ENCODE measurements around the gene CCDC51. TPM values are rescaled to one million over a fixed set of nuclear protein-coding genes. Genes with fewer than 3 reads are reported as not detected.
A peak's percentile ranks its signal among the peaks of the same experiment; 100 is the strongest.

Gene CCDC51
- total and polyA plus RNA-seq, 9 of the 15 experiments (the other 6 are each of a cell fraction or from before 2014, with no cell fraction given) = 6.5 to 18.6 (median 15.7) TPM

DNA sequence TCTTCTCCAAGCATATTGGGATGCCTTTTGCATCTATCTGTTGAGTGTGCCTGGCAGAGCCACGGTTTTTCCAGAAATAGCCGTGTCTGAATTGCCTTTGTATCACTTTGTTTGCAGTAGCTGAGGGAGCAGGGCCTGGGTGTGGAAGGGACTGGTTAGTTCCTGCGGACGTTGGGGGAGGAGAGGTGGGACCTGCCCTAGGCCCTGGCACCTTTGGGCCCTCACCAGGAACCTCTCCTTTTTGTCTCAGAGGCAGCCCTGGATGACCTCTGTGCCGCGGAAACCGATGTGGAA lies 25.3 kb upstream of the CCDC51 start:
- in situ Hi-C loops (cut with MboI) (loop anchor here (5.0 kb wide), 1 partner anchor 92 kb away; the partner anchor contains the start of gene PFKFB4), intact Hi-C loops (cut with micrococcal nuclease) (loop anchor here (1.0 kb wide), 2 partner anchors 42 to 90 kb away; no protein-coding TSS in a partner anchor)
- no peak overlapping the region for H2AFZ ChIP-seq (ENCODE audit: low read depth, low read length)
- no peaks in the 10 kb centered on the region for H3K9me1 ChIP-seq (ENCODE audit: control insufficient read depth, insufficient read depth, low read length)
- DNase-seq (ENCODE audit: extremely low read depth in 1 of 4, low spot score in 3 of 4) (no peak), FAIRE-seq (no peak), ATAC-seq (no peak)
- no peaks in the 10 kb centered on the region; the same call in 1 of the 2 replicates for H4K20me1 ChIP-seq (replicated peaks; ENCODE audit: control insufficient read depth, insufficient read depth, low read length)
- TF ChIP-seq ZNF24 (IDR thresholded peaks at IDR 0.05) (no peak), CHAMP1 (IDR thresholded peaks at IDR 0.05) (no peak), ZNF717 (CRISPR knock-in tag; IDR thresholded peaks at IDR 0.05) (no peak), ZNF174 (CRISPR knock-in tag; IDR thresholded peaks at IDR 0.05) (no peak), TBP (optimal IDR thresholded peaks at IDR 0.05; ENCODE audit: low read depth, low read length) (peak; percentile 1), NR0B1 (IDR thresholded peaks at IDR 0.05; ENCODE audit: partially characterized antibody) (no peak), L3MBTL2 (IDR thresholded peaks at IDR 0.05) (no peak)
- TF ChIP-seq, protein P1, sequence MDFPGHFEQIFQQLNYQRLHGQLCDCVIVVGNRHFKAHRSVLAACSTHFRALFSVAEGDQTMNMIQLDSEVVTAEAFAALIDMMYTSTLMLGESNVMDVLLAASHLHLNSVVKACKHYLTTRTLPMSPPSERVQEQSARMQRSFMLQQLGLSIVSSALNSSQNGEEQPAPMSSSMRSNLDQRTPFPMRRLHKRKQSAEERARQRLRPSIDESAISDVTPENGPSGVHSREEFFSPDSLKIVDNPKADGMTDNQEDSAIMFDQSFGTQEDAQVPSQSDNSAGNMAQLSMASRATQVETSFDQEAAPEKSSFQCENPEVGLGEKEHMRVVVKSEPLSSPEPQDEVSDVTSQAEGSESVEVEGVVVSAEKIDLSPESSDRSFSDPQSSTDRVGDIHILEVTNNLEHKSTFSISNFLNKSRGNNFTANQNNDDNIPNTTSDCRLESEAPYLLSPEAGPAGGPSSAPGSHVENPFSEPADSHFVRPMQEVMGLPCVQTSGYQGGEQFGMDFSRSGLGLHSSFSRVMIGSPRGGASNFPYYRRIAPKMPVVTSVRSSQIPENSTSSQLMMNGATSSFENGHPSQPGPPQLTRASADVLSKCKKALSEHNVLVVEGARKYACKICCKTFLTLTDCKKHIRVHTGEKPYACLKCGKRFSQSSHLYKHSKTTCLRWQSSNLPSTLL (IDR thresholded peaks at IDR 0.05) = no peak
- no peaks in the 10 kb centered on the region for H3K27me3 ChIP-seq (ENCODE audit: control insufficient read depth in 2 of 2, insufficient read depth in 2 of 2, low read length in 2 of 2)
- ChIA-PET CTCF (ENCODE audit: low intra/inter-chr PET ratio) (interaction anchor here (0.8 kb wide), 1 partner anchor 83 kb away, joined by 4 read pairs; no protein-coding TSS in a partner anchor), POLR2A (interaction anchor here (0.6 to 1.2 kb wide), 2 partner anchors 17 to 26 kb away, joined by 3 to 5 read pairs; no protein-coding TSS in a partner anchor)
- peak overlapping the region; percentile 88; the same call in 2 of the 3 replicates for H3K27ac ChIP-seq (ENCODE audit: extremely low read depth, low read depth, low read length)
- H3K9ac ChIP-seq (ENCODE audit: insufficient read depth in 1 of 2, low read depth in 2 of 2, low read length in 2 of 2) = peak overlapping the region in 1 of 2 experiments; percentile 48; a peak in 2 of 4 replicates
- peaks cover 3% of the 10 kb centered on the region; the same call in 2 of the 3 replicates for H3K79me2 ChIP-seq (ENCODE audit: control insufficient read depth, insufficient read depth, low read length)
- H3K9me3 ChIP-seq (replicated peaks; ENCODE audit: control insufficient read depth, insufficient read depth, low read depth, low read length) = no peaks in the 10 kb centered on the region
- H3K36me3 ChIP-seq (ENCODE audit: control insufficient read depth, insufficient read depth, low read length) = peaks cover 50% of the 10 kb centered on the region; the same call in 2 of the 3 replicates
- H3K4me1 ChIP-seq (replicated peaks in 1 of 2; ENCODE audit: control insufficient read depth in 2 of 2, insufficient read depth in 2 of 2, low read length in 2 of 2) = peaks cover 6 to 44% of the 10 kb centered on the region in 2 experiments
- no peak overlapping the region for H3K4me3 ChIP-seq
- WGBS (ENCODE audit: insufficient coverage, low coverage, missing lambda C conversion rate) = 68% methylated on average over 4 of the region's 7 CpGs
- H3K4me2 ChIP-seq (ENCODE audit: insufficient read depth, low read length) = no peak overlapping the region
- BruUV-seq (replicated peaks) = no TSS peak

All from K562 (cell line).